Progenitor cell of endocrine pancreas (in vitro differentiated cells): Measurements from ENCODE around the gene RGS5. TPM values are rescaled to one million over a fixed set of nuclear protein-coding genes. Genes with fewer than 3 reads are reported as not detected.

ENCODE experiments used
- DNase-seq: peaks from one replicate; pipeline ENCODE4 v3.0.0; 2021; ENCODE audit warnings: low spot score; ENCODE audit not compliant: unreplicated experiment
- H3K27ac Mint-ChIP-seq: 2 replicates; pipeline ENCODE4 v1.8.0; 2021; ENCODE audit warnings: mild to moderate bottlenecking, moderate library complexity, mixed read lengths
- H3K27me3 Mint-ChIP-seq: 2 replicates; pipeline ENCODE4 v1.8.0; 2021; ENCODE audit warnings: mixed read lengths
- H3K36me3 Mint-ChIP-seq: 2 replicates; pipeline ENCODE4 v1.8.0; 2022; ENCODE audit warnings: mixed read lengths; ENCODE audit not compliant: insufficient read depth
- H3K4me1 Mint-ChIP-seq: 2 replicates; pipeline ENCODE4 v1.8.0; 2021; ENCODE audit warnings: low read depth, mixed read lengths
- H3K4me3 Mint-ChIP-seq: 2 replicates; pipeline ENCODE4 v1.8.0; 2021; ENCODE audit warnings: low read depth, mild to moderate bottlenecking, moderate library complexity, mixed read lengths
- H3K9me3 Mint-ChIP-seq: 2 replicates; pipeline ENCODE4 v1.8.0; 2021; ENCODE audit warnings: low read depth, mixed read lengths
- CTCF ChIP-seq: fragments of 200-600 bp; sonication (generic); IDR thresholded peaks from one replicate; pipeline ENCODE4 v1.5.0; 2021; ENCODE audit warnings: antibody characterized with exemption, mild to moderate bottlenecking; ENCODE audit not compliant: unreplicated experiment
- total RNA-seq: library from RNA; stranded (reverse); gene quantifications from 2 replicates; pipeline ENCODE4 v1.2.1, GENCODE V29; 2021

RGS5 gene
- total RNA-seq, 1 donor from 2014 or later: 2.9 TPM

- no peak overlapping the region for H3K4me3 Mint-ChIP-seq
These were observed 34.7 kb downstream of the RGS5 start for GRCh38 chr1:163168053-163168452.

GRCh38 chr1:163166886-163167555 lies 35.7 kb downstream of the RGS5 start:
- no peak for DNase-seq
- no peak overlapping the region for H3K27ac Mint-ChIP-seq
- no peak for TF ChIP-seq CTCF

More at GRCh38 chr1:163168053-163168452, 34.7 kb downstream of the RGS5 start:
- Mint-ChIP-seq H3K4me1 (peaks cover 8% of the 10 kb centered on the region), H3K9me3 (no peaks in the 10 kb centered on the region), H3K36me3 (no peaks in the 10 kb centered on the region), H3K27me3 (no peaks in the 10 kb centered on the region), H3K27ac (no peak overlapping the region)
- no peak for DNase-seq
- no peak for TF ChIP-seq CTCF

GRCh38 chr1:163165119-163165518 lies 37.6 kb downstream of the RGS5 start:
- Mint-ChIP-seq H3K4me3 (no peak overlapping the region), H3K27me3 (no peaks in the 10 kb centered on the region), H3K27ac (no peak overlapping the region), H3K36me3 (no peaks in the 10 kb centered on the region), H3K9me3 (no peaks in the 10 kb centered on the region), H3K4me1 (no peaks in the 10 kb centered on the region)
- TF ChIP-seq CTCF: no peak
- no peak for DNase-seq

More at GRCh38 chr1:163166886-163167555, 35.7 kb downstream of the RGS5 start:
- no peak overlapping the region for H3K4me3 Mint-ChIP-seq
- H3K4me1 Mint-ChIP-seq: peaks cover 4% of the 10 kb centered on the region
- H3K27me3 Mint-ChIP-seq: no peaks in the 10 kb centered on the region
- H3K9me3 Mint-ChIP-seq: no peaks in the 10 kb centered on the region
- no peaks in the 10 kb centered on the region for H3K36me3 Mint-ChIP-seq

- Mint-ChIP-seq H3K4me3 (no peak overlapping the region), H3K27me3 (no peaks in the 10 kb centered on the region), H3K9me3 (peaks cover 1% of the 10 kb centered on the region), H3K36me3 (peaks cover under 1% of the 10 kb centered on the region), H3K27ac (no peak overlapping the region), H3K4me1 (no peaks in the 10 kb centered on the region)
- DNase-seq: no peak
- no peak for TF ChIP-seq CTCF
These were observed 38.7 kb downstream of the RGS5 start for GRCh38 chr1:163163881-163164582.

- peaks cover 6% of the 10 kb centered on the region for H3K9me3 Mint-ChIP-seq
- no peak overlapping the region for H3K4me3 Mint-ChIP-seq
- DNase-seq: no peak
- peaks cover 2% of the 10 kb centered on the region for H3K36me3 Mint-ChIP-seq
- H3K27ac Mint-ChIP-seq: no peak overlapping the region
- H3K27me3 Mint-ChIP-seq: no peaks in the 10 kb centered on the region
- no peak for TF ChIP-seq CTCF
- no peaks in the 10 kb centered on the region for H3K4me1 Mint-ChIP-seq
These were observed 39.6 kb downstream of the RGS5 start for GRCh38 chr1:163163163-163163562.
